B cell (primary cell): ENCODE results near the gene PCDHB16.

Experiments
- CTCF ChIP-seq: fragments of 200-600 bp; IDR thresholded peaks from one replicate; pipeline ENCODE4 v1.8.0; 2022; ENCODE audit warnings: antibody characterized with exemption, mild to moderate bottlenecking
- EZH2 ChIP-seq: IDR thresholded peaks from 2 replicates; pipeline ENCODE4 v1.6.1; 2012; ENCODE audit warnings: borderline replicate concordance, low read depth, mild to moderate bottlenecking, moderate library complexity, low read length; ENCODE audit not compliant: insufficient read depth, poor library complexity, severe bottlenecking

DNA sequence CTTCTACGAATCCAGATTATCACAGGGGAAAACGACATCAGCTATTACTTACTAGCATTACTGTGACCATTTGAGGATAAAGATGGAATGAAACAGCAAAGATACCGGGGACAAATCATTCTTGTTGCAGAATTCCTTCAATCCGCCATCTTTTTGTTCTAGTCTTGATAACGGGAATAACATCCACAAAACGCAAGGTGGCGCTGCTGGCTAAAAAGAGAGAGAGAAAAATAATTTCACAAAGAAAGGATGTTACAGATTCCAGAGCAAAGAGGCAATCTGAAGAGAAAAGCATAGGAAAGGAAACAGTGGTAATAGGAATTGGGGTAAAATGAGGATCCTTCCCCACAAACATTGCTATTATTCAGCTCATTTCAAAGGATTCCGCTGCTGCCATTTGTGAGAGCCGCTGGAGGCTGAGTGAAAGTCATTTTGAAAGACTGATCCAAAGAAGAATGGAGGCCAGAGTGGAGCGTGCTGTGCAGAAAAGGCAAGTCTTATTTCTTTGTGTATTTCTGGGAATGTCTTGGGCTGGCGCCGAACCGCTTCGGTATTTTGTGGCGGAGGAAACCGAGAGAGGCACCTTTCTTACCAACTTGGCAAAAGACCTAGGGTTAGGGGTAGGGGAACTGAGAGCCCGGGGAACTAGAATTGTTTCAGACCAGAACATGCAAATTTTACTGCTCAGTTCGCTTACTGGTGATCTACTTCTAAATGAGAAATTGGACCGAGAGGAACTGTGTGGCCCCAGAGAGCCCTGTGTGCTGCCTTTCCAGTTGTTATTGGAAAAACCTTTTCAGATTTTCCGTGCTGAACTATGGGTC lies 9.6 kb upstream of the PCDHB16 start, which contains the start of gene PCDHB7:
- TF ChIP-seq CTCF: peak; percentile 44
- no peak for TF ChIP-seq EZH2
